OCI-LY1 (cell line): ENCODE data around the gene SCUBE2.

ENCODE experiments used
- CTCF ChIP-seq: fragments of 200-600 bp; sonication (generic), shearing (Covaris generic); IDR thresholded peaks from 2 replicates; pipeline ENCODE4 v1.5.1; 2017; ENCODE audit warnings: mild to moderate bottlenecking, antibody characterized with exemption, low read length, moderate library complexity, mixed read lengths
- EZH2 ChIP-seq: fragments of 200-600 bp; sonication (generic), shearing (Covaris generic); IDR thresholded peaks from 2 replicates; pipeline ENCODE4 v1.8.0; 2017; ENCODE audit warnings: borderline replicate concordance, mixed run types, mild to moderate bottlenecking, antibody characterized with exemption, low read length, moderate library complexity, mixed read lengths

GRCh38 chr11:8998017-8998416, 93.4 kb downstream of the SCUBE2 start:
- TF ChIP-seq CTCF (no peak), EZH2 (no peak)
